HL-60/S4 treated with retinoic acid at 250 ng/mL for 4 days and 3 days (cell line): ENCODE results near the gene CCDC85C.

Experiments
- in situ Hi-C: fragments of 300-500 bp; cut with MboI; formaldehyde crosslinking; loops from 2 replicates; pipeline ENCODE4 v1.7.0; 2022; ENCODE audit warnings: low sequenced_read_pairs

Gene CCDC85C

DNA sequence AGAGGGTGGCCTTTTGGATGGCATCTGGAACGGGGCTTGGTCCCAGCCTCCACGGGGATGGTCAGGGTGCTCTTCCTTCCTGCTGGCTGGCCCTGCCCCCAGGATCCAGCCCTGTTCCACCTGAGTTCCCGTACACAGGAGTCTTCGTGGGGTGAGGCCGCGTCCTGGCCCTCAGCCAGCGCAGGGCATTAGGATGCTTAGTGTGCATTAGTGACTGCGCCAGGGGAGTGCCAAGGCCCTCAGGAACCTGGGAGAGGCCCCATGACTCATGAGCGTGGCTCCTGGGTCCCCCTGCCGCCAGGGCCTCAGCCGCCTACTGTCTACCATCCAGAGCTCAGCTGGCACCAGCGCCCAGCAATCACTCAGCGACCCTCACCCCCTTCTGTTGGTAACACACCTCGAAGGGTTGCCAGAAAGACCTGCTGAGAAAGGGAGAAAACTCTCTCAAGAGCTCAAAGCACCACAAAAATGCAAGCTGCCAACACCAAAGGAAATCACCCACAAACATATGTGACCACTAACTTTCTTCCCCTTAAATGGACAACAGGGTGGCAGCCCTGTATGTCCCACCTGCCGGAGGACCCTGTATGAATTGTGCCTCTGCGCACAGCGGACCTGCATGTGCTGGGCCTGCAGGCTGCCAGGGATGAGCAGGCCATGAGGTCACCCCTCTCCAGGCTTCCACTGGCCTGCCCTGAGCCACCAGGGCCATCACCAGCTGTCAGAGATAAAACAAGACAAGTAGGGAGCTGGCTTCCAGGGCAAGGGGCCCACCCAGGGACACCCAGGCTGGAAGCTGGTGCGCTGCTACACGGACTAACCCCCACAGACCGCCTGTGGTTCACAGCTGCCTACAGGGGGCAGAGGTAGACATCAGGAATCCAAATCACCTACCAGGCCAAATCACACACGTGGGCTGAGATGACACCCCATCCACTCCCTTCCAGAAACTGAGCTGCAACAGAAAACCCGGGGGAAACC lies 28.7 kb downstream of the CCDC85C start:
- in situ Hi-C loops, result no loop called here

DNA sequence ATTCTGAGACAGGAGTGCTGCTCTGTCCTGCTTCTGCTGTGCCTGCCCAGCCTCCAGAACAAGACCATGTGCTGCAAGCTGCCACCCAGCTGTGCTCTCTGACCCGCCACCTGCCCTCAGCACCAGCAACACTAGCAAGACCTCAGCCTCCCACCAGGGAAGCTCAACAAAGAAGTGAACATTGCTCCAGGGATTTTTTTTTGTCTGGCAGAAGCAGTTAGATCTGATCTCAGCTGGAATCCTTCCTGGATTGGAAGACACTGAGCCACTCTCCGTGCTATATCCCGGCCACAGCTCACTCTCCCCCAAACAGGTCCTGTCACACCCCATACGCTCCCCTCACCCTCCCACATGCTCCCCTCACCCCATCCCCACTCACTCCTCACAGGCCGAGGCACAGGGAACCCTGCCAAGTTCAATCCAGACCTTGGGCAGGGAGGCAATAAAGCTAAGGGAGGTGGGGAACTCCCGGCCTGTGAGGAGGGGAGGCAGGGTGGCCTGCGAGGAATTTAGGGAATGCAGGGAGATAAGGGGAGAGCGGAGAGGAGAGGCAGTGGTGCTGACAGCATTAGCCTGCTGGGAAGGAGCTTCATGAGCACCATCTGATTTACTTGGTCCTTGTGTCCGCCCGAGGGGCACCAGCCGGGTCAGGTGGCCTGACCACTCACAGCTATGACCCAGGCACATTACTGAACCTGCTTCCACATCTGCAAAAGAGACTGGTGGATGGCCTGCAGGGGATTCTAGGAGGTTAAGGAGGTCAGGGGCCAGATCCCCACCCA lies 29.7 kb downstream of the CCDC85C start:
- in situ Hi-C loops, result no loop called here

DNA sequence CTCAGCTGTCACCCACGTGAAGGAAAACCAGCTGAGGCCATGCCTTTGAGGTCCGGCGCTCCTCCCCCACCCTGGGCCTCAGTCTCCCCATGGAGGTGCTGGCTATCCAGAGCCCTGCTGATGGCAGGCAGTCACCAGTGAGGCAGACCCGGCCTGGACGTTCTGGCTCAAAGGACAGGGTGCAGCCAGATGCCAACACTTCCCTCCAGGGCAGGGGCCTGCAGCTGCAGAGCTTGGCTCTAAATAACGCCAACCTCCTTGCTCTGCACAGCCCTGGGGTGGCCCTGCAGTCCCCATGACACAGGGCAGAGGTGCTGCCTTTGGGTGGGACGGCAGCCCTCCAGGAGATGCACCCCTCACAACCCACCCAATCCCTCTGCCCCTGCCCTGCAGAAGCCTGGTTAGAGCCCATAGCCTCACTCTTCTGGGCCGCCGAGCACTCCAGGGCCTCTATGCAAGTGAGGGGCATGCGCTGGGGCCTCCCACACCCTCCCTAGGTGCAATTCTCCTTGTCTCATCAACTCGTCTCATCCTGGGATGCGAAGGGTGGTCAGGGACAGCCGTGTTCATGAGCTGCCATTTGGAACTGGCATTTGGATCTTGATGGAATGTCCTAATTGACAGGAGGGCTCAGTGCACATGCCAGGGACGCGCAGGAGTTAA lies 30.4 kb downstream of the CCDC85C start:
- in situ Hi-C loops, result no loop called here

DNA sequence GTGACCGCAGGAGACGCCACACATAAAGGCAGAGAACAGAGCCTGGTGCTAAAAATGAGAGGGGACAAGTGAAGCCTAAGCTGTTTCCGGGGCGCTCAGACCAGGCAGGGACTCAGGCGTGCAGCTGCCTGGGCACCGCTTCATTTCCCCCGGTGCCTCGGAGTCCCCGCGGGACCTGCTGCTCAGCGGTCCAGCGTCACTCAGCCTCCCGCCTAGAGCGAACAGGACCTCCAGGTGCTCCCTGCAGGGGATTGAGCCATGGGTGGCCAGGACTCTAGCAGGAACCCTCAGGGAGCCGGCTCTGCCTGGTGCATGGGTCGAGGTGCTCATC lies 31.0 kb downstream of the CCDC85C start:
- in situ Hi-C loops, result no loop called here

DNA sequence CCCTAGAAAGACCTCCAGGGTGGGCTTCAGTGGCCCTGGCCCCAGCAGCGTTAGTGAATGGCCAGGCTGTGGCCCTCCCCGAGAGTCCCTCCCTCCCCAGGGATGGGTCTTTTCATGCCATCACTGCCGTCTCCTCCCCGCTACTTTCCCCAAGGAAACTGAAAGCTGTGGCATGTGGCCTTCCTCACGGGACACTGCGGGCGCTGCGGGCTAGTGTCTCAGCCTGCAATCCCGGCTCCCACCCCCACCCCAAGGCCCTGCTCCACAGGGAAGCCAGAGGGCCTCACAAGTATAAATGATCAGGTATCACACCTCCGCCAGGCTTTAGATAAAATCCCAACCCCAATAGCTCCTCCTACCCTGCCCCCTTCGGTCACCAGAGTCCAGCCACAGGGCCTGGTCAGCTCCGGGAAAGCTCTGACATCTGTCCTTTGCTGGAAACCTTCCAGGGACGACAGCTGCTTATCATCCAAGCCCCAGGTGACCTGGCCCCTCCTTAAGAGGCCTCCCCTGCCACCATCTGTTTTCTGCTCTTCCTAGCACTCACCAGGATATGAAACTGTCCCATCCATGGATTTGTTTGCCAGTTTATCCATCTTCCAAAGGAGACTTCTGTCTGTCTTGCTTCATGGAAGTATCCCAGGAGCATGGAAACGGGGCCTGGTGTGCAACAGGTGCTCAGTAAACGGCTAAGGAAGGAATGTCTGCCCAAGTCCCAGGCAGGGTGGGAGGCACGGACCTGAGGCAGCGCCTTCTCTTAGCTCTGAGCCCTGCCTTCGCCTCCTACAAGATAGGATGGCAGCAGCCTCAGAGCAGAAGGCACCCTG lies 31.6 kb downstream of the CCDC85C start:
- in situ Hi-C loops, result no loop called here

DNA sequence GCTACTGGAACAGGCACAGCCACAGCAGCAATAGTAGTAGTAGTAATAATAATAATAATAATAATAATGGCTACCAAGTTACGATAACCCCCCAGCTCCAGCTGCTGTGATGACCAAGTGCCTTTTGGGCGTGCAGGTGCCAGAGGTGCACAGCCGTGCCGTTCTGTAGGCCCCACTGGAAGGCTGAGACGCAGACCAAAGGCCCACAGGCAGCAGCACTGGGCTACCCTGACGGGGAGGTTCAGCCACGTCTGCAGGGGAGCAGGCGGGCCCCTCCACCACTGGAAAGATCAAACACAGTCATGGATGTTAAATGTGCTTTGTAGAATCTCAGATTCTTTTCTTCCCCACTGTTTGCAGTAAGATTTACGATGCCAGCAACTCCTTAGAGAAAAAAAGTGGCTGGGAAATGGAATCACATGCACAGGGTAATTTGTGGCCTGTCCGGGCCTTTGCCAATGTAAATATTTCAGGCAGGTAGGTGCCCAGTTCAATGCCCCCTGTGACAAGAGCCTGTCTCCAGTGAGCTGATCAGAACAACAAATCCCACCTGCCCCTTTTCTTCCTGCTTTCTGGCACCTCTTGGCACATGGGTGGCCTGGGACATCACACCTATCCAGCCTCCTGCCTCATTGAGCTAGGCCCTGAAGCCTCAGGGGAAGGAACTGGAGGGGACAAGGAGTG lies 32.6 kb downstream of the CCDC85C start:
- in situ Hi-C loops, result no loop called here

DNA sequence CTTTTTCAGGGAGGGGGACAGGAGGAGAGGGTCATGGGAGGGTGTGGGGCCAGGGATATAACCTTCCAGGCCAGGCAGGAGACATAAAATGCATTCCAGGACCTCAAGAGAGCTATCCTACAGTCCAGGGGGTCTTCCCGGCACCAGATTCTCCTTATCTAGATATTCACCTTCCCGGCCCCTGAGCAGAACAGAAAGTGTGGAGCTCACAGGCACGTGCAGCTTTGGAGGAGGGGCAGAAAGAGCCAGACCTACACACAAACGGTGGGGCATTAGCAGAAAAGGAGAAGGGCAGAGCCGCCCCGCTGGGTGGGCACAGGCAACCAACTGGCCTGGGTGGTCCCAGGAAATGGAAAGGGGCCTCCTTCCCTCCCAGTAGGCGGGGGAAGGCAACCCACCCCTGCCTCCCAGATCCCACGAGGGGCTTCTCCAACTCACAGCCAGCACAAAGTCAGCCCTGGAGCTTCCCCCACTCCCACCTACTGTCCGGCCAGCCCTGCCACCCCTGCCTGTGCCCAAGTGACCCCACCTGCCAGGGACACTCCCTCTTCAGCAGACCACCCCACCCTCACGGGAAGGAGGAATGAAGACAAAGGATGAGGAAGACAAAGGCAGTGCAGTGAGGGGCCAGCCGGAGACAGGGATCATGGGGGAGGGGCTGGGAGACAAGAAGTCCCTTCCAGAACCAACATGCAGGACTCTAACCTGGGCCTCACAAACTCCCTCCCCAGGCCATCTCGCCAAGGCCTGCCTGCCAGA lies 33.3 kb downstream of the CCDC85C start:
- in situ Hi-C loops, result no loop called here

DNA sequence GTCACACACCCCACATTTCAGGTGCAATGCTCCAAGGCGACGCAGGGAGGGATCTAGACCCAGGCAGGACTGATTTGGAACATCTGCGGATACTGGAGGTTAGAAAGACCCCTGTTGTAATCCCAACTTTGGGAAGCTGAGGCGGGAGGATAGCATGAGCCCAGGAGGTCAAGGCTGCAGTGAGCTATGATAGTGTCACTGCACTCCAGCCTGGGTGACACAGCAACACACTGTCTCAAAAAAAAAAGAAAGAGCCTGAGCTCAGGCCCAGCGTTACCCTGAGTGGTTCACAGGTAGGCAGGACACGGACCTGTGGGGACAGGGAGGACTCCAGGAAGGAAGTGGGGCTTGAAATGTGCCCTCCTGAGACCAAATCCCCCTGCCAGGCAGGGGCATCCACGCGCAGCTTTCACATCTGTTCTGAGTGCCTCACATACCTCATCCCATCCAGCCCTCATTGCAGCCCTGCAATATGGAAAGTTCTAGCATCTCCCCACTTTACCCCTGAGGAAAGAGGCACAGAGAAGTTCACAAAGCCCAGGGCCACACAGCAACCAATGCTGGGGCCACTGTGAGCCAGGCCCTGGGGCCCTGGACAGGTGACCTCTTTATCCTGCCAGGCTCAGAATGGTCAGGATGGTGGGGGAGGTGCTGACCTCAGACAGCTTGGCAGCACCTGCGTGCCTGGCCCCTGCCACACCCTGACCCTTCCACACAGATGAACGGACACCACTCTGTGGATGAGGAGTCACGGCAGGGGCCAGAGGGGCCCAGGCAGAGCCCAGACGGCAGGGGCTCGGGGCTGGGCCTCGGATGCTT lies 34.1 kb downstream of the CCDC85C start:
- in situ Hi-C loops, result no loop called here

DNA sequence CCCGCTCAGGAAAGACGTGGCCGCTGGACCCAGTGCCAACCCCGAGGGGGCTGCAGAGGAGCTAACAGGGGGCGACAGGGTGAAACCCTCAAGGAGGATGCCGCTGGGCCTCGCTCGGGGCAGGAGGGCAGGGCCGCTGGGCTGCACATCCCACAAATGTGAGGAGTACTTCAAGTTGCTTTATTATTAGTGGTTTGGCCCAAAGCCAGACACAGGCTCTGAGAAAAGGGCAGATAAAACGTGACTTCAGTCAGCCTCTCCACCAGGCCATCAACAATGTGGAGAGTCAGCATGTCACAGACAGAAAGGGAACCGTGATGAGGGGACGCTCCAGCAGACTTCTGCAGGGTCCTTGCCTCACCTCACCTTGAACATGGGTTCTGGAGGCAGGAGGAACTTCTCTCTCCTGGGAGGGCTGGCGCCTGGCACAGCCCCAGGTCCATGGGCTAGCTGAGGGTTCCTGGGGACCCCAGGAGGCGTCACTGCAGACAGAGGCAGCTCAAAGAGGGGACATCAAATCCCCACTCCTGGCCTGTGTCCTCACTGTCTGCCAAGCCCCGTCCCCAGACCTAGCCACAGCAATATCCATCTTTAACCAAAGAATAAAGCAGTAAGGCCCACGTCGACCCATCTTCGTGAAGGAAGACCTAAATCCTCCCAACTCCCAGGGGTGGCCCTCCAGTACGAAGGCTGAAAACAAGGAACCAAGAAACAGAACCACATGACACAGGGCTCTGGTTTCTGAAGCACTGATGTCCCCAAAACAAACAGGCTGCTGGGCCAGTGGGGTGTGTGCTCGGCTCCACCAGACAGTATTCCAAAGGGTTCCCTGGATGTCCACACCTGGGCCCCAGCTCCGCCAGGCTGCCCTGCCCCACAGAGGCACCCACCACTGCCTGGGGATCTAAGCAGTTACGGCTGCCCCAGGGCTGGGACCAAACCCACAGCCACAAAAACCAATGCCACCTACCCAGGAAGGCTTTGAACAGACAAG lies 35.1 kb downstream of the CCDC85C start:
- in situ Hi-C loops, result no loop called here

DNA sequence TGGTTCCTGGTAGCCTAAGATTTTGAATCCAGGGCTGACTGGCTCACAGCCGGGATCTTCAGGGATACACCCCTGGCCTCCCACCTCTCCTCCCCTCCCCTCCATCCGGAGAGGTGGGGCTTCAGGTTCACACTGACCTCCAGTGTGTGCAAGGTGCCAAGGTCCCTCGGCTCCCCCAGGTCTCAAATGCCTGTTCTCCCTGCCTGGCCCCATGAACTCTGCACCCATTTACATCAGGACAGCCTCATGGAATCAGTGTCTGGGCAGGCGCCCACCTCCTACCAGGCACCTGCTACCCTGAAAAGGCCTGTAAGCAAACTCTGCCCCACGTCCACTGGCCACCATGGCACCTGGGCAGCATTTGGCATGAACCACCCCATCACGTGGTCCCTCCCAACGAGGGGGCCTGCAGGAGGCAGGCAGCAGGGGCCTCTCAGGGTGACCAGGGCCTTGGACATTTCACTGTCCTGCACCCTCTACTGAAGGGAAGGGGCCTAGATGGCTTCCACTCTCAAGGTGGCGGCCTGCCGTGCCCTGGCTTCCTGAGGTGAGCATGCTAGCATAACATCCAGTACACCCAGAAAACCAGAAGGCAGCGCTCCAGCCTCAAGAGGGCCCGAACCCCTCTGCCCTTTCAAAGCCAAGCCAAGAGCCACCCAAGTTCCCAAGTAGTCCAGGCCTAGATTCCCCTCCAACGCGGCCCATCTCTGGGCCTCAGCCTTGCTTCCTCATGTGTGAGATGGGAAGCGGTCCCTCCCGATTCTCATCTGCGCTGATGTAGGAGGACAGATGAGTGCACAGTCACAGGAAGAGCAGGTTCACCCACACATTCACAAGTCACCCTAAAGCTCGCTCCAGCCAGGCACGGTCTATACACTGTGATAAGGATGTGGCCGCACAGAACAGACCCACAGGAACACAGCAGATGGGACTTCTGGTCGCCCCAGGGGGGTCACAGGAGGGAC lies 37.3 kb downstream of the CCDC85C start:
- in situ Hi-C loops, result no loop called here

DNA sequence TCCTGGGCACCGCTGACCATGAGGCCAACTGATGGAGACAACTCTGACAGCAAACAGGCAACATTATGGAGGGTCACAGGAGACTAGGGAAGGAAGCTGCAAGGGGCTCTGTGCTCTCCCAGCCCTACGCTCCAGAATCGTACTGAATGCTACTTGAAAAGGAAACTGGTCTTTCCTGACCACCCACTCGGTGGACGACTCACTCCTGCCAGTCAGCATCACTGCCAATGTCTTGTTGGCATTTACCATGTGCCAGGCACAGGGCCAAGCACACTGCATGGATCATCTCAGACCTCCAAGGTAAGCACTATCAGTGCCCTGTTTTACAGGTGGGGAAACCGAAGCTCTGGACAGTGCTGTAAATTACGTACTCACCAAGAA lies 38.0 kb downstream of the CCDC85C start:
- in situ Hi-C loops, result no loop called here

DNA sequence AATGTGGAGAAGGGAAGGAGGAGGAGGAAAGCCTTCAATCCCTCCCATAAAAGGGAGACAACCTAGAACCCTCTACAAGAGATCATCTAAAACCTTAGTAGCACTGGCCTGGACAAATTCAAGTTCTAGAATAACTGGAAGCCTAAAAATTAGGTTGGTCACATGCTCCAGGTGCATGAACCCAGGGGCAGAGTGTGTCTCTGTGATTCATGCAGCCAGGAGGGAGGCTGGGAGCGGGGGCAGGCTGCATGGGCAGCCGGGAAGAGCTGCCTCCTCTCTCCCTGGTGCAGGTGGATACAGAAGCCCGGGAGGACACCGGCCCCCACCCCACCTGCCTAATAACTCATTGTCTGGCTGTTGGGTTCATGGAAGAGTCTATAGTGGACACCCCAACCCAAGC lies 38.6 kb downstream of the CCDC85C start:
- in situ Hi-C loops, result no loop called here

DNA sequence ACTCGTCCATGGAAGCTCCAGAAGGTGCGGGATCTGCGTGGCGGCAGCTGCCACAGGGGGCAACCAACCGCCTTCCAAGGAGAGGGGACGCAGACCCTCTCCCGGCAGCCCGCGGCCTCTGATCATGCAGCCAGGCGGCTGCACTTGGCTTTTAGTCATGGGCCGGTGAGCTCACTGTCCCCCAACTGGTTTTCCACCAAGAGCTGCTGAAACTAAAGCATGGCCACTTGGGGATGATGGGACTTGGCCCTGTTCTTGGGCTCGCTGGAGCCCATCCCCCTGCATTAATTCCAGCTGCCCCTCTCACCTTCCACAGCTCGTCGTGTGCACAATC lies 39.1 kb downstream of the CCDC85C start:
- in situ Hi-C loops, result no loop called here

DNA sequence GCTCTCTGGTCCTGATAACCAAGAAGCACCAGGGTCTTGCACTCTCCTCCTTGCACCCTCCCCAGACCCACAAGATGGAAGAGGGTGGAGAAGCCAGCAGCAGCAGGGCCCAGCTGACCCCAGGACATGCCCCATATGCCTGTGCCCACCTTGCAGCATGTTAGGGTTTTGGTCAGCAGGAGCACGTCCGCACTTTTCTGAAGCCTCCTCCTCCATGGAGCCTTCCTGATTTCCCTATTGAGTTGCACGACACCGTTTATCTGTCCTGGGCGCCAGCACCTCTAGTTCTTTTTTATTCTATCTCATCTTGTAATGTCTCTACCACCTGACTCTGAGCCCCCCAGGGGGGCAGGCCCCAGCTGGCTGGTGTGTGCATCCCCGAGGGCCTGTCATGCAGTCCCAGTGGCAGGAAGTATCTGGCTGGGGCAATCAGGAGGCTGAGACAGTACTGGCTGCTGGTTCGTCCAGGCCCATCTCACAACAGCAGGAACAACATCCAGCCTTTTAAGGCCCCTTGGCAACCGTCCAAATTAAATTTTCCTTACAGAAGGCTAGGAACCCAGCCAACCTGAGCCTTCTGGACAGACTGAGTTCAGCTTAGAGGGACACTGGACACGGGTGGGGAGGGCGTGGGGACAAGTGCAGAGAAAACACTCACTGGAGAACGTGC lies 39.6 kb downstream of the CCDC85C start:
- in situ Hi-C loops, result no loop called here

DNA sequence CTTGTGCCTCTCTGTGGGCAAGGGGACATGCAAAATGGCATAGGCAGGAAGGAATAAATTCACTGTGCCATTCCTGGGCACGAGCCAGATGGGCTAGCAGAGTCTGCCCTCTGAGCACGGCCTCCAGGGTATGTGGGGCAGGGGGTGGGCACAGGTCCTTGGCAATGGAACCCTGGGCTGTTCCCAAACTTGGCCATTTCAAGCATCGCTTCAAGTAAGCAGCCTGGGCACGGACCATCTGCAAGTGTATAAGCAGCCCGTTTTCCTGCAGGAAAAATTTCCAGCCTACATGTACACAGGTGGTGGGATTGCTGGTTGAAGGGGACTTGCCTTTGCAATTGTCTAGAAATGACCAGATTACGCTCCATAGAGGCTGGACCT lies 40.3 kb downstream of the CCDC85C start:
- in situ Hi-C loops, result no loop called here
